GM11168 (cell line): ENCODE measurements around the gene S1PR4.
"Not testable (repeated sequence)": the region's sequence is repeated elsewhere in the genome, so short reads cannot be mapped to it uniquely, and the experiment has no call there.

Experiments used
- in situ Hi-C: fragments of 300-500 bp; cut with MboI; formaldehyde crosslinking; loops from one replicate; pipeline ENCODE4 v1.12.0; 2022; ENCODE audit warnings: low sequenced_read_pairs; ENCODE audit not compliant: unreplicated experiment

Gene S1PR4

DNA sequence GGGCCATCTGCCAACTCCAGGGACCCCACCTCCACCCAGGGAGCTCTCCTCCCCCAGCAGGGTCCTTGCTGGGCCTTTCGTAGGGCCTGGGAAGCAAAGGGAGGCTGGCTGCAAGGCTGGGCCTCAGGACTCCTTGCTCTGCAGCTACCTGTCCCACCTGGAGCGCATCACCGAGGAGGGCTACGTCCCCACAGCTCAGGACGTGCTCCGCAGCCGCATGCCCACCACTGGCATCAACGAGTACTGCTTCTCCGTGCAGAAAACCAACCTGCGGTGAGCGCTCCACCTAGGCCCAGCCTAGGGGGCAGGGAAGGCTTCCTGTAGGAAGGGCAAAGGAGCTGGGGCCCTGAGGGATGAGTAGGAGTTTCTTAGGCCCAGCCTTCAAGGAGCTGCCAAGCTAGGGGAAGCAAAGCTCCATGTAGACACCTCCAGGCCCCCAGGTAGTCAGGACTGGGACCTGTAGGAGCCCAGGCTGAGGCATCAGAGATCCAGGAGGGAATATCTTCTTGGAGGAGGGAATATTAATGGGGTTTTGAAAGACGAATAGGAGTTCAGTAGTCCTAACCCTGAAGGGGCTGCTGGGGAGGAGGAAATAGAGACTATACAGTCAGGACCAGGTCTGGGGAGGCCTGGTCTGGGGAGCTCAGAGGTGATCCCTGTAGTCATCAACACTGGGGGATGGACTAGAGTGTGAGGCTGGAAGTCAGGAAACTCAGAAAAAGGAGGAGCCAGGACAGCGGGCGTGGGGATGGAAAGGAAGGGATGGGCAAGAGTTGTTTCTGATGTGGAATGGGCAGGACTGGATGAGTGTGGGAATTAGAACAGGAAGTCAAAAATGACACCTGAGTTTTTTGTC, 26.8 kb upstream of the S1PR4 start:
- in situ Hi-C loops, result no loop called here

DNA sequence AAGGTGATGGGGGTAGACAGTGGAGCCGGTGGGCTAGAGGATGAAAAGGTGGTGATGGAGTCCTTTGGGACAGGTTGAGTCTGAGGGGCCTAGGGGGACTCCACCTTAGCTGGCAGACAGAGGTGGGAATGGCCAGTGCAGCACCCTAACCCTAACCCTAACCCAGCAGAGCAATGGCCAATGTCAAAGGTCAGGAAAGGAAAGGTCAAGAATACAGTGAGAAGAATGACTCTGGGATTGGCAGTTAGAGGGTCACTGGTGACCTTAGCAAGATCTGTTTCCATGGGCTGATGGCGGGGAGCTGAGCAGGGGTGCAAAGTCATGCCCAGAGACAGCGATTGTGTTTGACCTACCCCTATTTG, 26.2 kb upstream of the S1PR4 start:
- in situ Hi-C loops, result no loop called here

DNA sequence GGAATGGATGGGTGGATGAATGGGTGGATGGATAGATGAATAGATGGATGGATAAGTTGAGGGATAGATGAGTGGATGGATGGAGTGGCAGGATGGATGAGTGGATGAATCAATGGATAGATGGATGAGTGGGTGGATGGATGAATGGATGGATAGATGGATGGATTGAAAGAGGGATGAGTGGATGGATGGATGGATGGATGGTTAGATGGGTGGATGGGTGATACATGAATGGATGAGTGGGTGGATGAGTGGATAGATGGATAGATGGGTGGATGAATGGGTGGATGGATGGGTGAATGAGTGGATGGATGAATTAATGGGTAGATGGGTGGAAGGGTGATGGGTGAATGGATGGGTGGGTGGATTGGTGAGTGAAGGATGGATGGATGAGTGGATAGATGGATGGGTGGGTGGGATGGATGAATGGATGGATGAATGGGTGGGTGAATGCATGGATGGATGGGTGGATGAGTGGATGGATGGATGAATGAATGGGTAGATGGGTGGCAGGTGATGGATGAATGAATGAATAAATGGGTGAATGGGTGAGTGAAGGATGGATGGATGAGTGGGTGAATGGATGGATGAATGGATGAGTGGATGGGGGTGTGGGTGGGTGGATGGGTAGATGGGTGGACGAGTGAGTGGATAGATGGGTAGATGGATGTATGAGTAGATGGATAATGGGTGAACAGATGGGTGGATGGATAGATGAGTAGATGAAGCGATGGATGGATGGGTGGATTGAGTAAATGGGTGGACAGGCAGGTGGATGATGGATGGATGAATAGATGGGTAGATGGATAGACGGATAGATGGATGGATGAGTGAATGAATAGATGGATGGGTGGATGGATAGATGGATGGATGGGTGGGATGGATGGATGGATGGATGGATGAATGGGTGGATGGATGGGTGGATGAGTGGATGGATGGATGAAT, 25.0 kb upstream of the S1PR4 start:
- in situ Hi-C loops, result no loop called here

DNA sequence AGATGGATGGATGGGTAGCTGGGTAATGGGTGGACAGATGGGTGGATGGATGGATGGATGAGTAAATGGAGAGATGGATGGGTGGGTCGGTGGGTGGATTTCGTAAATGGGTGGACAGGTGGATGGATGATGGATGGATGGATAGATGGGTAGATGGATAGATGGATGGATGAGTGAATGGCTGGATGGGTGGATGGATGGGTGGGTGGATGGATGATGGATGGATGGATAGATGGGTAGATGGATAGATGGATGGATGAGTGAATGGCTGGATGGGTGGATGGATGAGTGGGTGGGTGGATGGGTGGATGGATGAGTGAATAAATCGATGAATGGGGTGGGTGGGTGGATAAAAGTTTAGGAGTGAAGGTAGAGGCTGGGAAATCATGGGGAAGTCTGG, 24.1 kb upstream of the S1PR4 start:
- in situ Hi-C loops, result not testable (repeated sequence)

DNA sequence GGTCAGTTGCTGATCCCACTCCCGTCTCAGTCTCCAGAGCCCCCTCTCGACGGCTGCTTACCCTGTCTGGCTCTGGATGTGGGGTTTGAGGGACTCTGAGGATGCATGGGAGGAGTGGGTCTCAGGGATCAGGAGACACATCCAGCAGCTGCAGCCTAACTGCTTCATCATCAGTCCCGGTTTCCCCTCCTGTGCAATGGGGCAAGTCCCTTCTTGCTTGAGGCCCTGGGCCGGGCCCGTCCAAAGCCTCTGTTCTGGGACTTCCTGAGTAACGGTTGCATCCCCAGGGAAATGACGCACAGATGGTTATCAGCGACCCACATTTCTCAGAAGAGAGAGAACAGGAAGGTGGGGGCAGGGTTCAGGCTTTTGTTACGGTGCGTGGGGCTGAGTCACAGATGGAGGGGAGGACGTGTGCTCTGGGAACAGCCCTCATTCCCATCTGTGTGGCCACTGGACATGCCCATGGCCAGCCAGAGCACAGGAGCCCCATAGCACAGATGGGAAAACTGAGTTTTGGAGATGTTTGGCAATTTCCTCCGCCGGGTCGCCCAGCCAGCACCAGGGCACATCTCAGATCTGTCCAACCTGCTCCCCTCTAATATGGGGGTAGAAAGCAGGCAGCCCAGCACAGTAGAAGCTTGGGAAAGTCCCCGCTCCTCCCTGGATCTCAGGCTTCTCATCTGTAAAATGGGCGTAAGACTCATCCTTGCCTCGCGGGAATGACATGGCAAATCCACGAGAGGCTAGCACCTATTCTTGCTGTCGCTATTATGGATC, 23.4 kb upstream of the S1PR4 start:
- in situ Hi-C loops, result no loop called here

DNA sequence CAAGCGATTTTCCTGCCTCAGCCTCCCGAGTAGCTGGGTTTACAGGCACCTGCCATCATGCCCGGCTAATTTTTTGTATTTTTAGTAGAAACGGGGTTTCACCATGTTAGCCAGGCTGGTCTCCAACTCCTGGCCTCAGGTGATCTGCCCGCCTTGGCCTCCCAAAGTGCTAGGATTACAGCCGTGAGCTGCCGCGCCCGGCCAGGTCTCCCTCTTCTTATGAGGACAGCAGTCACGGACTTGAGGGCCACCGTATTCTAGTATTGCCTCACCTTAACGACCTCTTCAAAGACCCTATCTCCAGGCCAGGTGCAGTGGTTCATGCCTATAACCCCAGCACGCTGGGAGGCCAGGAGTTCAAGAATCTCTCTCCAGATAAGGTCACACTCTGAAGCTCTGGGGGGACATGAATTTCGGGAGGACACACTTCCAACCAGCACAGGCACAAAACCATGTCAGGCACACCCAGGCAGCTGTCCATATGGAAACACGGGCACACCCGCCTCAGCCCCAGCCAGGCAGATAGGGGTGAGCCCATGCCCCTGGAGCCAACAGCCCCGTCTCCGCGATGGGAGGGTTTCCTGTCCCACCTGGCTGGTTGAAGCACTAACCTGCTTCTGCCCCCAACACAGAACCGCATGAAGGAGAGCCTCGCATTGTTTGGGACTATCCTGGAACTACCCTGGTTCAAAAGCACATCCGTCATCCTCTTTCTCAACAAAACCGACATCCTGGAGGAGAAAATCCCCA, 21.3 kb upstream of the S1PR4 start:
- in situ Hi-C loops, result no loop called here

DNA sequence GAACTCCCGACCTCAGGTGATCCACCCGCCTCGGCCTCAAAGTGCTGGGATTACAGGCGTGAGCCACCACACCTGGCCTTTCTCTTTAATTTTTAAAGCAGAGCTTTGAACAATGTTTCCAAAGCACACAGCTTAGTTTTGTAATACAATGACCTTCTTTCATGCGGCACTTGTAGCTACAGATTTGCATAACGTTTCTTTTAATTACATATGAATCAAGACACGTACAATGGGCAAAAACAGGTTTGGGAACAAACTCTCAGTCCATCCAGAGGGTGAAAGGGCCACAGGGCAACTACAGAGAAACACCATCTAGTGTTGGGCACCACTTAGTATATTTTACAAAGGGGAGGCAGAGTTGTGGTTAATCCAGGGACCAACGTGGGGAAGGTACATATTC, 19.0 kb upstream of the S1PR4 start:
- in situ Hi-C loops, result no loop called here

DNA sequence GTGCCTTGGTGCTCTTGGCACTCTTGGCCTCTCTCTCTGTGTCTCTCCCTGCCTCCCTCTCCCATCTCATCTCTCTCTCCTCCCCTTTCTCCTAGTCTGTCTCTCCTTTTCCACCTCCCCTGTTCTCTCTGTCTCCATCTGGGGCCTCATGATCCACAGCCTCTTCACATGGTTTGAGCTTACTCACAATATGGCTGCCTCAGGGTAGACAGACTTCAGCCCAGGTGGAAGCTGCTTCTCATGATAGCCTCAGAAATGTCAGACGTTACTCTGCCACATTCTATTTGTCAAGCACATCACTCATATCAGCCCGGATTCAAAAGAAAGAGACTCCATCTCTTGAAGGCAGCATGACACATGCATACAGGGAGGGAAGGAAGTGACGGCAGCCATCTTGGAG, 18.4 kb upstream of the S1PR4 start:
- in situ Hi-C loops, result no loop called here

DNA sequence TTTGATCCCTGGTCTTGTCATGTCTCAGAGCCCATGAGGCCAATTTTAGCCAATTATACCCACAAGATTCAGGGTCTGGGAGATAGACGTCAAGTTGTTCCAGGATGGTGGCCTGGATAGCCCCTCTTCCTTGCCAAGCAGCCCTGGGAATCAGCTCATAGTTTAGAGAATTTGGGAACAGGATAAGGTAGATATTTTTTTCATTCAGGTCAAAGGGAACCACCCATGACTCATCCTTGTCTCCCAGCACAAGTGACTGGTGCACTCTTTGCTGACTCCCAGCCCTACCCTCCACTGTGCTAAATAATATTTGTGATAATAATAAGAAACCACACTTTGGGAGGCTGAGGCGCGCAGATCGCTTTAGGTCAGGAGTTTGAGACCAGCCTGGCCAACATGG, 17.1 kb upstream of the S1PR4 start:
- in situ Hi-C loops, result no loop called here

DNA sequence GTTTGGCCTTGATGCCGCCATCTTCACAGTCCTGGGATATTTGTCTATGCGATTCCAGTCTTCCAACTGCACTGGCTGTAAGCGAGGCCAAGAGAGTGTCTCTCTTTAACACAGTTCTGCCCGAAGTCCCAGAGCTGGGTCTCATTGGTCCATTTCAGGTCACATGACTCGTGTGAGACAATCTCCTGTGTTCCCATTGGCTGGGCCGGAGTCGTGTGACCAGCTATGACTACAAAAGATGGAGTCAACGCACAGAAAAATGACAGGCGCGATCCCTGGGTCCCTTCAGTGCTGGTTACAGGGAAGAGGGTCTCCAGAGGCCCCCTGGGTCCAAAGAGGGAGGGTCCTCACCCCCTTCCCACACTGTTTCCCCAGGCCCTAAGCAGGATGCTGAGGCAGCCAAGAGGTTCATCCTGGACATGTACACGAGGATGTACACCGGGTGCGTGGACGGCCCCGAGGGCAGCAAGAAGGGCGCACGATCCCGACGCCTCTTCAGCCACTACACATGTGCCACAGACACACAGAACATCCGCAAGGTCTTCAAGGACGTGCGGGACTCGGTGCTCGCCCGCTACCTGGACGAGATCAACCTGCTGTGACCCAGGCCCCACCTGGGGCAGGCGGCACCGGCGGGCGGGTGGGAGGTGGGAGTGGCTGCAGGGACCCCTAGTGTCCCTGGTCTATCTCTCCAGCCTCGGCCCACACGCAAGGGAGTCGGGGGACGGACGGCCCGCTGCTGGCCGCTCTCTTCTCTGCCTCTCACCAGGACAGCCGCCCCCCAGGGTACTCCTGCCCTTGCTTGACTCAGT, 15.9 kb upstream of the S1PR4 start:
- in situ Hi-C loops, result no loop called here

DNA sequence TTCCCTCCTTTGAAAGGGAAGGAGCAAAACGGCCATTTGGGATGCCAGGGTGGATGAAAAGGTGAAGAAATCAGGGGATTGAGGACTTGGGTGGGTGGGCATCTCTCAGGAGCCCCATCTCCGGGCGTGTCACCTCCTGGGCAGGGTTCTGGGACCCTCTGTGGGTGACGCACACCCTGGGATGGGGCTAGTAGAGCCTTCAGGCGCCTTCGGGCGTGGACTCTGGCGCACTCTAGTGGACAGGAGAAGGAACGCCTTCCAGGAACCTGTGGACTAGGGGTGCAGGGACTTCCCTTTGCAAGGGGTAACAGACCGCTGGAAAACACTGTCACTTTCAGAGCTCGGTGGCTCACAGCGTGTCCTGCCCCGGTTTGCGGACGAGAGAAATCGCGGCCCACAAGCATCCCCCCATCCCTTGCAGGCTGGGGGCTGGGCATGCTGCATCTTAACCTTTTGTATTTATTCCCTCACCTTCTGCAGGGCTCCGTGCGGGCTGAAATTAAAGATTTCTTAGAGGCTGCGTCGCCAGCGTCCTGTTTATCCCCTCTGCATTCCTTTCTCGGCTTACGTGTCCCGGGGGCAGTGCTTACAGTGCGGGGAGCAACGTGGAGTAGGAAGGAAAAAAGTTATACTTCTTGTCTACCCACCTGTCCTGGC, 15.2 kb upstream of the S1PR4 start:
- in situ Hi-C loops, result no loop called here

DNA sequence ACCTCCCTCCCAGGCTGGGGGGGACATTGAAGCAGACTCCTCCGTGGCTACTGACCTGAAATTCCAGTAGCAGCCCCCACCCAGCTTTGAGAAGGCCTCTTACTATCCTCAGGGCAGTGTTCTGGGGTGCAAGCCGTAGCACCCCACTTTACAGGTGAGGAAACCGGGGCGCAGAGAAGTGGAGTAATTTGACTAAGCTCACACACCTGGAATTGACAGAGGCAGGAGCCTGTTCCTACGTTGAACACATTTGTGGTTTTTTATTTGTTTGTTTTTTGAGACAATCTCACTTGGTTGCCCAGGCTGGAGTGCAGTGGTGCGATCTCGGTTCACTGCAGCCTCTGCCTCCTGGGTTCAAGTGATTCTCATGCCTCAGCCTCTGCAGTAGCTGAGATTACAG, 14.6 kb upstream of the S1PR4 start:
- in situ Hi-C loops, result no loop called here

DNA sequence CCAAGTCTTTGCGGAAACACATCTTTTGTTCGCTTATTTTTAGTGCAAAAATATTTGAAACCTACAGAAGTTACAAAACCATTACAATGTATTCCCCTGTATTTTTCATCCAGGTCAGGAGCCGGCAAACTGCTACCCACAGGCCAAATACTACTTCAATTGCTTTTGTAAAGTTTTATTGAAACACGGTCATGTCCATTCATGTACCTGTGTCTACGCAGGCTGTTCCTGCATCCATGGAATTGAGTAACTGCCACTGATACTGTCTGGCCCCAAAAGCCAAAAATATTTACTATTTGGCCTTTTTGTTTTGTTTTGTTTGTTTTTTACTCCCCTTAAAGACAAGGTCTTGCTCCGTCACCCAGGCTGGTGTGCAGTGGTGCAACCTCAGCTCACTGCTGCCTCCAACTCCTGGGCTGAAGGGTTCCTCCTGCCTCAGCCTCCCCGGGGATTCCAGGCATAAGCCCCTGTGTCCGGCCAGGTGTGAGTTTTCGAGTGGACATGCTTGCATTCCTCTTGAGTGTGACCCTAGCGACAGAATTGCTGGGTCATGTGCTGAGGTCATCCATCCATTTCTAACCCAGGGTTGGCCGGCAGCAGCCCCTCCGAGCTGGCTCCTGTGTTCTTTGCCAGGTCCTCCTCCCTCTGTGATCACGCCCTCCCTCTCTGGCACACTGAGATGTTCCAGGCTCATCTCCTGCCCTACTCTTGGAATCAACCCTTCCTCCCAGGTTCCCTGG, 10.9 kb upstream of the S1PR4 start:
- in situ Hi-C loops, result no loop called here

DNA sequence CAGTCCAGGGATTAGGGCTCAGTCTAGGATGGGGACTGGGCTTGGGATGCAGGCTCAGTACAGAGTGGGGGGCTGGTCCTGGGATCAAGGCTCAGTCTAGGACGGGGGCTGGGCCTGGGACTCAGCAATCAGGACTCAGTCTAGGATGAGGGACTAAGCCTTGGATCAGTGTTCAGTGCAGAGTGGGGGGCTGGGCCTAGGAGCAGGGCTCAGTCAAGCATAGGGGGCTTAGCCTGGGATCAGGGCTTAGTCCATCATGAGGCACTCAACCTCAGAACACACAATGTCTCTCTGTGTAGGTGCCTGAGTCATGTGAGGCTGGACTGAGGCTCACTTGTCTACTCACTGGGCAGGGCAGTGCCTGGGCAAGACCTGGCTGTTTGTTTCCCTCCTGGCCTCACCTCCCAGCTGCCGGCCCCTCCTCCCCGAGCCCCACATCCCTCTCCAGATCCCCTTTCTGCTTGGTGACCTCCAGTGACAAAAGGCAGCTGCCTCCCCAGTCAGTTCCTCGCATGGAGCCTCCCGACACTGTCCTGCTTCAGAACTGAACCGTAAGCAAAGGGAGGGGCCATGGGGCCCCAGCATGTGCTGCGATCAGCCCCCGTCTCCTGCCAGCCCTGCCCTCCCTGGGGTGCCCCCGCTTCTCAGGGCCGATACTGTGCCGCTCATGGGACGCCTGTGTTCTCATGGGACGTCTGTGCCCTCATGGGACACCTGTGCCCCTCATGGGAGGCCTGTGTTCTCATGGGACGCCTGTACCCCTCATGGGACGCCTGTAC, 6.5 kb upstream of the S1PR4 start:
- in situ Hi-C loops, result no loop called here

DNA sequence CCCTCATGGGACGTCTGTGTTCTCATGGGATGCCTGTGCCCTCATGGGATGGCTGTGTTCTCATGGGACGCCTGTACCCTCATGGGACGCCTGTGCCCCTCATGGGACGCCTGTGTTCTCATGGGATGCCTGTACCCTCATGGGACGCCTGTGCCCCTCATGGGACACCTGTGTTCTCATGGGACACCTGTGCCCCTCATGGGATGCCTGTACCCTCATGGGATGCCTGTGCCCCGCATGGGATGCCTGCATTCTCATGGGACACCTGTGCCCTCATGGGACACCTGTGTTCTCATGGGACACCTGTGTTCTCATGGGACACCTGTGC, 5.9 kb upstream of the S1PR4 start:
- in situ Hi-C loops, result not testable (repeated sequence)

DNA sequence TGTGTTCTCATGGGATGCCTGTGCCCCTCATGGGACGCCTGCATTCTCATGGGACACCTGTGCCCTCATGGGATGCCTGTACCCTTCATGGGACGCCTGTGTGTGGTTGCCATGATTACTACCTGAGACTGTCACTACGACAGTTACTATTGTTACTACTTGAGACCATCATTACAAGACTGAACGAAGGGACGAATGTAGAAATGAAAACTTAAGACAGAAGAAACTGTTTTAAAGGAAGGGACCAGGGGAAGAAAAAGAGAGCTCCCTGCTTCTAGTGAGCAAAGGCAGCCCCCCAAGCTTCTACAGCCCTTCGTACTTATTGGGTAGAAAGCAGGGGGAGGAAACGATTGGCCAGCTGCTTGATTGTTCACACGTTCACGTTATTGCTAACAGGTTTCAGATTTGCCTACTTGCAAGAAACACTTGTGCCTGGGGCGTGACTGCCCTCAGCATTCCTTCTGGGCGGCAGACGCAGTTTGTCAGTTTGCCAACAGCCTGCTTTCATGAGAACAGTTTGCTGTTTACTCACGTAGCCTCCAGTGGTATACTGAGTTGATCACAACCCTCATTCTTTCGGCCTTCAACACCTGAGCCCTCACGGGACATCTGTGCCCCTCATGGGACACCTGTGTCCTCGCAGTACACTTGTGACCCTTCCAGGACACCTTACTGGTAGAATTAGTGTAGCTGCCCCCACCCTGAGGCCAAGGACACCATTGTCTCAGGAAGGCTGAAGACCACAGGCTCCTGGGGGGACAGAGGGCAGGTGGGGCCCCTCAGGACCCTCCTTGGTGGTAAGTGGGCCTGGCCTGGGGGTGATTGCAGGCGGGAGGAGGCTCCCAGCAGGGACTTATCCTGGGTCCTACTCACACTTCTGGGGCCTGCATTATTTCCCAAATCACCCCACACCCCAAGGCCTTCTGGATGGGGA, 2.5 kb upstream of the S1PR4 start:
- in situ Hi-C loops, result no loop called here
